SK-N-MC (cell line): ENCODE data around the gene XDH.

Source experiments
- DNase-seq: peaks from one replicate; pipeline ENCODE4 v3.0.0-alpha.2; 2011; ENCODE audit warnings: low read depth, low spot score
- H3K27ac ChIP-seq: fragments of 200-600 bp; sonication (generic); 2 replicates; pipeline ENCODE4 v1.5.1; 2016; ENCODE audit warnings: mixed run types
- H3K36me3 ChIP-seq: fragments of 200-600 bp; sonication (generic); 2 replicates; pipeline ENCODE4 v1.6.1; 2017; ENCODE audit warnings: antibody characterized with exemption, low read length, mixed read lengths; ENCODE audit not compliant: insufficient read depth
- H3K4me3 ChIP-seq: fragments of 200-600 bp; sonication (generic); 2 replicates; pipeline ENCODE4 v1.5.1; 2016
- H3K9ac ChIP-seq: fragments of 200-600 bp; sonication (generic); 2 replicates; pipeline ENCODE4 v1.8.0; 2017; ENCODE audit warnings: mixed run types, mixed read lengths; ENCODE audit not compliant: insufficient read length
- H3K9me3 ChIP-seq: fragments of 200-600 bp; sonication (generic); 2 replicates; pipeline ENCODE4 v1.6.1; 2017; ENCODE audit warnings: low read depth, mild to moderate bottlenecking, antibody characterized with exemption, low read length, moderate library complexity, mixed read lengths
- EZH2 ChIP-seq: fragments of 200-600 bp; sonication (generic); IDR thresholded peaks from one replicate; pipeline ENCODE4 v1.6.1; 2017; ENCODE audit warnings: antibody characterized with exemption
- FOXP2 ChIP-seq: optimal IDR thresholded peaks from 2 replicates; pipeline ENCODE3; 2011; ENCODE audit warnings: mild to moderate bottlenecking, moderate library complexity; ENCODE audit not compliant: insufficient read depth; ENCODE audit errors: extremely low read length, control extremely low read depth
- POLR2AphosphoS5 ChIP-seq: IDR thresholded peaks from 2 replicates; pipeline ENCODE4 v1.6.1; 2012; ENCODE audit warnings: mild to moderate bottlenecking, low read depth, low read length, borderline replicate concordance

XDH gene

GRCh38 chr2:31286961-31287550 lies 127.5 kb downstream of the XDH start:
- DNase-seq: no peak
- Histone ChIP-seq H3K4me3 (no peak overlapping the region), H3K9ac (no peak overlapping the region), H3K9me3 (no peaks in the 10 kb centered on the region), H3K36me3 (no peaks in the 10 kb centered on the region), H3K27ac (no peak overlapping the region)
- TF ChIP-seq FOXP2 (no peak), EZH2 (no peak), POLR2AphosphoS5 (no peak)

- no peak overlapping the region for H3K4me3 ChIP-seq
- H3K27ac ChIP-seq: no peak overlapping the region
- H3K9me3 ChIP-seq: no peaks in the 10 kb centered on the region
- H3K36me3 ChIP-seq: no peaks in the 10 kb centered on the region
- TF ChIP-seq FOXP2 (no peak), POLR2AphosphoS5 (no peak)
- H3K9ac ChIP-seq: no peak overlapping the region
- DNase-seq: no peak
Observed at GRCh38 chr2:31286230-31286629, 128.3 kb downstream of the XDH start.
